GM12891 (cell line): ENCODE results near the gene TENM3.

Source experiments
- PAX5 ChIP-seq: IDR thresholded peaks from 2 replicates; pipeline ENCODE4 v1.6.1; 2011; ENCODE audit warnings: low read length, moderate library complexity, mild to moderate bottlenecking; ENCODE audit not compliant: insufficient read depth, severe bottlenecking
- POLR2A ChIP-seq: IDR thresholded peaks from 2 replicates; pipeline ENCODE4 v1.6.1; 2011; ENCODE audit warnings: low read depth, low read length, control low read depth
- POLR2AphosphoS5 ChIP-seq: IDR thresholded peaks from 2 replicates; pipeline ENCODE4 v1.6.1; 2011; ENCODE audit warnings: low read depth, low read length, control low read depth
- POU2F2 ChIP-seq: IDR thresholded peaks from 2 replicates; pipeline ENCODE4 v1.6.1; 2011; ENCODE audit warnings: low read depth, mild to moderate bottlenecking, control low read depth, low read length, moderate library complexity
- SPI1 ChIP-seq: IDR thresholded peaks from 2 replicates; pipeline ENCODE4 v1.6.1; 2011; ENCODE audit warnings: low read depth, low read length, control low read depth
- TAF1 ChIP-seq: IDR thresholded peaks from 2 replicates; pipeline ENCODE4 v1.6.1; 2011; ENCODE audit warnings: low read depth, low read length, control low read depth

DNA sequence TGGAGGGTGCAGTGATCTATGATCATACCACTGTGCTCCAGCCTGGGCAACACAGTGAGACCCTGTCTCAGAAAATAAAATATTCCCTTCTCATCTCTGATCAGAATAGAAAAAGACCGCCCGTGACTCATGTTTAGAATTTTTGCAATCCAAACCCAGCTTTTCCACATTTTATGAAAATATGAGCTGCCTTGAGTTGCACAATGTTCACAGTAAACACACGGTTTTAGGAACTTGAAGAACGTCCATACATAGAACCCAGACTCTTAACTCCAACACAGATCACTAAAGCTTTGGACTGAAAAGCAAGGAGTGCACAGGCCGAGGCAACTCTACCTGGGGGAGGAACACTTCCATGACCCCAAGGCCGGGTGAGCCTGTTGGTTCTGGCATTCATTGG lies 305.0 kb downstream of the TENM3 start:
- TF ChIP-seq POLR2AphosphoS5: no peak
- TF ChIP-seq POLR2A: no peak
- no peak for TF ChIP-seq SPI1
- TF ChIP-seq TAF1: no peak
- no peak for TF ChIP-seq PAX5
- TF ChIP-seq POU2F2: no peak
